GM18861 (cell line): ENCODE measurements around the gene RNF149.
"Not testable (repeated sequence)": the region's sequence is repeated elsewhere in the genome, so short reads cannot be mapped to it uniquely, and the experiment has no call there.

Experiments
- ATAC-seq: cut with Tn5 transposase; IDR thresholded peaks from one replicate; pipeline ENCODE4 v1.9.1; 2021; ENCODE audit not compliant: unreplicated experiment

Gene RNF149

DNA sequence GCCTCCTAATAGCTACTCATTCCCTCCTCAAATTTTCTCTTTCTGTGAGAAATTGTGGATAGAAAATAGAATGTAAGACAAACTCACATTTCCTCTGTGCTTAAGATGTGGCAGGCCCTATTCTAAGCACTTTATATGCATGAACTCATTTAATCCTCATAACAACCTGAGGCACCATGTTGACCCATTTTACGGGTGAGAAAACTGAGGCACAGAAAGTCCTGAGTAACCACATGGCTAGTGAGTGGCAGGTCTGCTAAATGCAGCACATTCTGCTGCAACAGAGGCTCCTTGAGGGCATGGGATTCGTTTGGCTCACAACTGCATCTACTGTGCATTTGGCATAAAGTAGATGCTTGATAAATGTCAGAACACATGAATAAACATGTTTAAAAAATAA is 22.7 kb upstream of the RNF149 start:
- ATAC-seq: no peak

DNA sequence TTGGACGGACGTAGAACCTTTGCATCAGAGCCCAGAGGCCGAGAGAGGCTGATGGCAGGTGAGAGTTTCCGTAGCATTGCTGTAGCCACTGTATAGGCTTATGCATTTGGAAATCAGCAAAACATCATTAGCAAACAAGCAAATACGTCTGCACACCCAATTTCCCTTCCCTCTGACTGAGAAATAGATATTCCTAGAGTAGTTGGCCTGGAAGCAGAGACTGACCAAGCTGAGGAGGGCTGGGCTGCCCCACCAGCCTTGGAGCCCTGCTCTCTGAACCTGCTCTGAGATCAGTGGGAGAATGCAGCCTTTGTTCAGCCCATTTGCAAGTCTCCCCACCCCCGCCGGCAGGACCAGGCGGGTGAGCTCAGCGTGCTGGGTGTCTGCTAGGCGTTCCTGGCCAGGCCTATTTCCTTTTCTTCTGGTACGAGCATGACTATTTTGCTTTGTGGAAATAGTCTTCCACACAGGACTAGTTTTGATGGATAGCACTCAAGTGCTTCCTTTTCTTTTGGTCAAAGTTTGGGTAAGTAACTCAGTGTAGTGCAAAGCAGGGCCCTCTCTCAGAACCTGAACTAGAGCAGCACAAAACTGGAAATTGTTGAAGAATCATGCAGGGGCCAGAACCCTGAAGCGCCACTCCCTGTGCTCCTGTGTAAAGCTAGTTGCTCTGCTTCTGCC is 21.9 kb upstream of the RNF149 start:
- no peak for ATAC-seq

DNA sequence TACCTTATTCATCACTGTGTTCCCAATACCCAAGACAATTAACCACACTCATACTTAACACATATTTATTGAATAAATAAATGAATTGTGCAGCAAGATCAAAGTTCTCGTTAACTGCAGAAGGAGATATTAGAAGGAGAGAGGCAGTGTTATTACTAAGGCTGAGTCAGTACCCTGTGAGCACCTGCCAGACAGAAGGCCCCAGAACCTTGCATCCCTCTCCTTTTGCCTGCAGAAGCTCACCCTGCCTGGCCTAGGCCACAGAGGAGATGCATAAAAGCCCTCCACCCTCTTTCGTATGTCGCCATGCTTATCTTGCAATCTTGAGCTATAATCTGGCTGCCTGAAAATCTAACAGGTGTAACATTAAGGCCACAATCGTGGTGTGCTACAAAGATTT is 20.5 kb upstream of the RNF149 start:
- ATAC-seq: no peak

DNA sequence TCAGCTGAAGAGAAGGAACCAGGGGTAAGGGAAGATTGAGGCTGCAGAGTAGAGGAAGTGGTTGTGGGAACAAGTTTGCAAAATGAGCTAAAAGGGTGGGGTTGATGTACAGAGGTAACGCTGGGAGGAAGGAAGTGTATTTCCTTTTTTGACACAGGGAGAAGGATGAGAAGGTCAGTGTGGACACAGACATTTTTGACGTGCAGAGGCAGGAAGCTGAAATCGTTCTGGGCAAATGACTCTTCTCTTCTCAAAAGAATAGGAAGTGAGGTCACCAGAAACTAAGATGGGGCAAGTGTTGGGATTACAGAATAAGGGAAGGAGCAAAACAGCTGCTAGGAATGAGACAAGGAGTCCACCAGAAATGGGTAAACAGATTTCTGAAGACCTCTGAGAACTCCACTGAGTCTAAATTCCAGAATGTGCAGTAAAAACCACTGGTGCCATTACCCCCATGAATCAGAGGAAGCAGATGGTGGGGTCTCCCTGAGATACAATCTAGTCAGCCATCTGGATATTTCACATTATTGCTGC is 20.0 kb upstream of the RNF149 start:
- peak; percentile 45 for ATAC-seq

DNA sequence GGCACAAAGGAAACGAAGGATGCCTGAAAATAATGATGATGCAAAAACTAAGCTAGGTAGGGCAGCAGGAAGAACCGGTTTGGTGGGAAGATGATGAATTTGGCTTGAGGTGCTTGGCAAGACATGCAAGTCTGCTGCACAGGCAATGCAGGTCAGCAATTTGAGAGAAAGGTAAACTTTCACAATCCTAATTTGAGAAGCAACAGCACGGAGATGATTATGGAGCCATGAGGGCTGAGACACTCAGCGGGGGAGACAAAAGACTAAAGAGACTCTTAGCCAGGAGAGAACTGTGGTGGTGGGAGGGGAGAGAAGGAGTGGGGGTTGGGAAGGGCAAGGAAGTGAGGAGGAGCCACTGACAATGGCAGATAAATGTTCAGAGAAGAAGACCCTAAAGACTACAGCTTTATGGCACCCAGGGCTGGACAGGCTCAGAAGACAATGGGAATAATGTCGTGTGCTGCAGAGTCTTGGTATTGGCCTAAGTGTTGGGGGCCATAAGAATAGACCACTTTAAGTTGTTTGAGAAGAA is 19.4 kb upstream of the RNF149 start:
- ATAC-seq: no peak

DNA sequence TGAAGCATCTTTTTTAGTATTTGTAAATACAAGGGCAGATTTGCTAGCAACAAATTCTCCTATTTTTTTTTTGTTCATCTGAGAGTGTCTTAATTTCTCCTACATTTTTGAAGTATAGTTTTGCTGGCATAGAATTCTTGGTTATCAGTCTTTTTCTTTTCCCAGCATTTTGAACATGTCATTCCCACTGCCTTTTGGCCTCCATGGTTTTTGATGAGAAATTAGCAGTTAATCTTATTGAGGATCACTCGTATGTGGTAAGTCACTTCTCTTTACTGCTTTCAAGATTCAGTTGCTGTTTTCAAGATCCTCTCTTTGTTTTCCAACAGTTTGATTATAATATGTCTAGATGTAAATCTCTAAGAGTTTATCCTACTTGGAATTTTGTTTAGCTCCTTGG is 16.9 kb upstream of the RNF149 start:
- ATAC-seq: no peak

DNA sequence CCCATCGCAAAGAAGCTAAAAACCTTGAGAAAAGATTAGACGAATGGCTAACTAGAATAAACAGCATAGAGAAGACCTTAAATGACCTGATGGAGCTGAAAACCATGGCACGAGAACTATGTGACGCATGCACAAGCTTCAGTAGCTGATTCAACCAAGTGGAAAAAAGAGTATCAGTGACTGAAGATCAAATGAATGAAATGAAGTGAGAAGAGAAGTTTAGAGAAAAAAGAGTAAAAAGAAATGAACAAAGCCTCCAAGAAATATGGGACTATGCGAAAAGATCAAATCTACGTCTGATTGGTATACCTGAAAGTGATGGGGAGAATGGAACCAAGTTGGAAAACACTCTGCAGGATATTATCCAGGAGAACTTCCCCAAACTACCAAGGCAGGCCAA is 8.1 kb upstream of the RNF149 start:
- ATAC-seq: not testable (repeated sequence)

DNA sequence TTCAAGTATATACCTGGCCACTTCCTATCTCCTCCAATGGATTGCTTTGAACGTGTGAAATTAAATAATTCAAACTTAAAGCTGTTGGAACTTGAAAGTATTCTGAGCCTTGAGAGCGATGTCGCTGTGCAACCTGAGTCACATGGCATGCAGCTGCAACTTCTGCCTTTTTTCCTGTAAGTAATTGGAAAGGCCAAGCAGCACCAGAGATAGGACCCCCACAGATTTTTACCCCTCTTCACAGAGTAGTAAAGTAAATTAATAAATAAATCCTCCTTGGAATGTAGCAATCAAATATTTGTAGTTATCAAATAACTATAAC is 3.2 kb upstream of the RNF149 start:
- ATAC-seq: no peak

DNA sequence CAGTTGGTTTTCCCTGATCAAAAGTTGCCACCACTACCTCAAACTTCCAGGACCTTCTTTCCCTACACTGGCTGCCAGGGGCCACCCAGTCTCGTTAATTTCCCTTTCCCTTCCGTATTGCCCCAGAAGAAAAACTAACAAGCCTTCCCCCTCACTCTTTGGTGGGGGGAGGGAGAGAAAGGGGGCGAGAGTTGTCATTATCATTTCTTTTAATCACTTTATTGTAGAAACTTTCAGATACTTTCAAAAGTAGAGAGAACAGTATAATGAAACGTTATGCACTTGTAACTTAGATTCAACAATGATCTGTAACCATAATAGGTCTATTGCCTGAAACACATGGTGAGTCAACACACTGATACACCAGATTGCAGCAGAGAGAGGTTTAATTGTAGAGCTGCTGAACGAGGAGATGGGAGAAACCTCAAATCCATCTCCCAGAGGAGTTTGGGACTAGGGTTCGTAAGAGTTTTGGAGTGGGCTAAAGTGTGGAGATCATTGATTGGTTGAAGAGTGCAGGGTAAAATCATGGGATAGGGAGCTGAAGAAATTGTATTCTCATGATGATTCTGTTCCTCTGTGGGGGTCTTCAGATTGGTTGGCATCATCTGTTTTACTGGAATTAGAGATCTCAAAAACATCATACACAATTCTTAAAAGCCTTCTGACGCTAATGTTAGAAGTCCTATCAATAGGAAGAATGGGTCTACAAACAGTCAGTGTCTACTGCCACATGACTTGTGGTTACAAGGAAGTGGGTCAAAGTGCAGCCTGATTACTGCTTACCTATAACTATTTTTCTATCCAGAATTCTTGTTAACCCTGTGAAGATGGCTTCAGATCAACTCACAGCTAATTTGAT is 2.6 kb upstream of the RNF149 start:
- ATAC-seq: no peak

DNA sequence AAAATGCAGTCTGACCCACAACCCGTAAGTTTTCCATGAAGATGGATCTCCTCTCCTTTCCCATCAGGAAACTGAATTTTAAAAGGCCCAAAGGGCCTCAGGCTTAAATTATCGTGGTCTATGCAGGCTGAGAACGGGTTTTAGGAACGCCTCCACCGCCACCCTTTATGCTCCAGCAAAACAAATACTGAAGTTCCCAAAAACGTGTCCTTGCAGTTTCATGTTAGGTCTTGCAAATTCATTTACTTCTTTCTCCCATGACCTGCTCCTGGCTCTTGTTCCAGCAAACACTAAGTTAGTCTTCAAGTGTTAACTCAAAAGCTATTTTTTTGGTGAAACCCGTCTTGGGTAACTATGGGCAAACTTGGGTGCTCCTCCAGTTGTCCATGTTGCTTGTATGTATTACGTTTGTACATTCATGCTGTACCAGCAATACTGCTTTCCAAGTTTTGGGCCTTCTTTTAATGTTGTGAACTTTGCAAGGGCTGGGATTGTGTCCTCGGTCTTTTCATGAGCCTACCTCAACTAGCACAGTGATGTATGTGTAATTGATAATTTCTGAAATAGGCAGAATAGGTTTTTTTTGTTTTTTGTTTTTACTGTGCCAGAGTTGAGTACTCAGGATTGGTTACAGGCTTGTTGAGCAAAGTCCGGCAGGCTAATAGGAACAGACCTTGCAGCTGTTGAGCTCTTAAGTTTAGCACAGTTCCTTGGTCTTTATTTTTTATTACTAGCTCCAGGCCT is 1.8 kb upstream of the RNF149 start:
- no peak for ATAC-seq

DNA sequence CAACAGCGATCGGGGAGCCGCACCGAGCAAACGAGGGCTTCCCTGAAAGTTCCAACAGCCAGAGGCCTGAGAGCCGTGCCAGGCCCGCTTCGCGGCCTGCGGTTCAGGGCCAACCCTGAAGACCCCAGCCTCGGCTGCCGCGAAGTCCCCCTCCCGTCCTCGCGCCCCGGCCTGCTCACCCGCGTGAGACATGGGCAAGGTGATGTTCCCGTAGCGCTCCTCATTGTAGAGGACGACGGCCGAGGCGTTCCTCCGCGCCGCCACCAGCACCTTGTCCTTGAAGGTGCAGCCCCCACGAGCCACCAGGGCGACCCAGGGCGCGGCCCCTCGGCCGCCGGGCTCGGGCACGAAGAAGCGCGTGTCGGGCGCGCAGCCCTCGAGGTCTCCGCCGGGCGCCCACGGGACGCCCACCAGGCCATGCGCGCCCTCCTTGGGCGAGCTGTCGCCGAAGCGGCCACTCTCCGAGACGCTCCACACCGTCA is 510 bp downstream of the RNF149 start:
- ATAC-seq: peak; percentile 1

DNA sequence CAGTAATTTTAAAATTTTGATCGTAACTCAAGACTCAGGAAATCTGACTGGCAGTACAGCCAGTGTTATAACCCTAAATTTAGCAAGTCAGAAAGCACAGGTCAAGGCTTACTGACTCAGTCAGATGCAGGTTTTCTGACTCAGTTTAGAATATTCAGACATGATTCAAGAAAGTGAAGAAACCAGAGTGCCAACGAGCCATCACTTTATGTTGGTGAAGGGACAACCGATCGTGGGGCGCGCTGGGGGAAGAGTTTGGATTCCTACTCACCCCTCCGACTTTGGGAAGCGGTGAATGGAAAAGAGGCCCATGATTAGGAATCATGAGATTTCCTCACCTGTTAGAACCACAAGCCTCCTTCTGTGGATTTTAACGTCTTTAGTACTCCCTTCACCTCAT is 998 bp downstream of the RNF149 start:
- ATAC-seq: no peak

DNA sequence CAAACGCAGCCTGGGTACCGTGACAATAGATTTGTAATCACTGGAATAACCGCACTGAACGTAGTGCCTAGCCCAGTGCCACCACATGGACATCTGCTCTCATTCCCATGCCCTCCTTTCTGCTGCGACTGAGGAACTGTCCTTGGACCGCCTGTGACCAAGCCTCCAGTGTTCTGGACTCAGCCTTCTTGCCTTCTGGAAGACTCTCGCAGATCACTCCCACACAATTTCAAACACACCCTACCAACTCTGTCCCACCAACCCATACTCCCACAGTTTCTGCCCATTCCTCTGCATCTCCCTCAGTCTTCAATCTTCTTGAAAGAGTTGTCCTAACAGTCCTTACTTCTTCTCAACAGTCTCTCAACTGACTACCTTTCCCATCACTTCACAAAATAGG is 2.1 kb downstream of the RNF149 start:
- ATAC-seq: peak; percentile 3

DNA sequence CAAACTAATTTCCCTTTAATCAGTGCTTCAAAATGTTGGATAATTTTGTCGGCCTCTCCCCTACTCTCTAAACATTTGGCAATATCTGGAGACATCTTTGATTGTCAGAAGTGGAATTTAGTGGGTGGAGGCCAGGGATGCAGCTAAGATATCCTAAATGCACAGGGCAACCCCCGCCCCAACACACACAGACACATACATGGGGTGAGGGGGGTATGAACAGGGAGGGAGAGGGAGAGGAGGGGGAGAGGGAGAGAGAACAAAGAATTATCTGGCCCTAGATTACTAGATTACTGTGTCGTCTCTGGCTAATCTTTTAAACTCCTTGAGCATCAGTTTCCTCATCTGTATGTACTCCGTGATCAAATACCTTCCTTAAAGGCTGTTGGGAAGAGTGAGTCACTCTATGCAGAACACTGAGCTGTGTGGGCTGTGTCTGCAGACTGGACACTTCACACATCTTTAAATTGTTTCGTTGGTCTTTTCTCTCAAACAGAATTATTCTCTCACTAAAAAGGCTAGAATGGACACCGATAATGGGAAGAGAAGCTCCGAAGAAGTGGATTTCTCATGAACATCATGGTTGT is 2.9 kb downstream of the RNF149 start:
- no peak for ATAC-seq

DNA sequence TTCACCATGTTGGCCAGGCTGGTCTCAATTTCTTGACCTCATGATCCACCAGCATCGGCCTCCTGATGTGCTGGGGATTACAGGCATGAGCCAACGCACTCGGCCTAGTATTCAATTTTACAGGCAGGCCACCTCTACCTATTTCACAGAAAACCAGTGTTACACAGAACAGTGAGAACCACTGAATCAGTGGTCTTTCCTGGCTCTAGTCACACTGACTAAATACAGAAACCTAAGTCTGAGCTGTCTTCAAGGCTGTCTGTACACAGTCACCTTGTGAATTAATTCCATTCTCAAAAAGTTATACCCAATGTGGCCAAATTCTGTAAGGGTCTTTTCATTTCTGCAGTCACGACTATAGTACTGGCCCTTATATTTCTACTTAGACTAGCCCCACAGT is 3.5 kb downstream of the RNF149 start:
- ATAC-seq: no peak

DNA sequence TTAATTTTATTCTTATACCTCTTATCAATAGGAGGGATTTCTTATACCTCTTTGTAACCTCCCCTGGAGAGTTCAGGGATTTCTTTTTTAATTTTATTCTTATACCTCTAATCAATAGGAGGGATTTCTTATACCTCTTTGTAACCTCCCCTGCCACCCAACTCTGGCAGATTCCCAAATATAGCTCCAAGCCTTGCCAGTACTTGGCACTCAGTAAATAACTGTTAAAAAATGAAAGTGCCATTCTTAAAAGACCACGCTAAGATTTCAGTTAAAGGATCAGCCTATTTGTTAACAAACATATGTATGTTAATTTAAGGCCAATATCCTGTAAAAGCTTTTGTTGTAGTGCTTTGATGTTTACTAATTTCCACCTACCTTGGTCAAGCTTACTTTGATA is 4.8 kb downstream of the RNF149 start:
- no peak for ATAC-seq

DNA sequence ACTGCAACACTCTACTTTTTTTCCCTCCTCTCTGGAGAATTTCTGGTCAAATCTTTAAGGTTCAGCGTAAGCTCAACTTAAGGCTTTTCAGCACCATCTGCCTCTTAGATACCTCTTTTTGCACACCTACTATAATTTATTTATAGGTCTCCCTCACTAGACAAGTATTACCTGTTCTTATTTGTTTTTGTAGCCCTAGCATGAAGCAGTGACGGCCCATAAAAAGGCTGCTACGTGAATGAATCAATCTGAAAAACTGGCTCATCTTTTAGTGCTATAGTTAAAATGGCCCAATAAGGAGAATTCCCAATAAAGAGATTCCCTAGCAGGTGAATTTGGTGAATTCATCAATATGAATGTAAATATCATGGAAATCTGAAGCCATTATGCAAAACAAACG is 6.5 kb downstream of the RNF149 start:
- ATAC-seq: no peak

DNA sequence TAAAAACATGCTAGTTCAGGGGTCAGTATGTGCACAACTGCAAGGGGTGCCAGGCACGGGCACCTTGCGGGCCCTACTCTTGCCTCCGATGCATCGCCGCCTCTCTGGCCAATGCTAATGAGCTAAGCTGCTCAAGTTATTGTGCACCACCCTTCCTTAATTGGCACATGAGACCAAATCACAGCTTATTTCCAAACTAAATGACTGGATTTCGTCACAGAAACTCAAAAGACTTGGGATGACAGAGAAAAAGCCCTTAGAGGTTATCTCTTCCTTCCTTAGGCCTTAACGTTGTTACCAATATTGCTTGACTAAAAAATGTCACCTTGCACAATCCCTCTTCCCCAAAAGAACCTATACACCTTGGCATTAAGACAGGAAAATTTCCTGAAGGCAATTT is 7.7 kb downstream of the RNF149 start:
- no peak for ATAC-seq

DNA sequence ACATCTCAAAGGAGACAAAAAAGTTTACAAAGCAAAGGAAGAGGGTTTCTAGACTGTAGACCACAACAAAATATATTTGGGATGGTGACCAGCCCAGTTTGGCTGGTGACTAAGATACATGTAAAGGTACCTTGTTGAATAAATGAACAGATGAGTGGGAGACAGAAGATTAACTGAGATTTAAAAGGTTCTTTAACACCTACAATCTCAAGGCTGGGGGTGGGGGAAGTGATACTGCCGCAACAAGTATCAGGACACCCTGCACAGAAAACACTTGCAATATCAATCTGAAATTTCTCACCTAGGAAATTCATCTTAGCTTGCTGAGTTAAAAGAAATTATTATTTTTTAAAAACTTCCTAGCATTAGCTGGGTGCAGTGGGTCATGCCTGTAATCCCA is 8.3 kb downstream of the RNF149 start:
- no peak for ATAC-seq

DNA sequence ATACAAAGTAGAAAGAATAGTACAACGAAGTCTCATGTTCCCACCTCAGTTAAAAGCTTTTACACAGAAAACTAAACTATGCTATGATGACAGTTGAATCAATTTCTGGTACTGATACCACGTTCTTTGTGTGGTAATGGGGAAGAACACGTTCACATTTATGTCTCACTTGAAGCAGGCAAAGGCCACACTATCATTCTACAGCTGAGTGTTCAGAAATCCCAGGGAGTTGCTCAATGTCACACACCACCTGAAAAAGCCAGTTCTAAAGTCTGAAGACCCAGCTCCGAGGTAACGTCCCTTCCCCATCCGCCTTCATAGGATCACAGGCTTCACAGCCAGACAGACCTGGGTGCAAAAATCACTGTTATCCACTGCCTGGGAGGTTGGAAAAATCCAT is 8.9 kb downstream of the RNF149 start:
- no peak for ATAC-seq

DNA sequence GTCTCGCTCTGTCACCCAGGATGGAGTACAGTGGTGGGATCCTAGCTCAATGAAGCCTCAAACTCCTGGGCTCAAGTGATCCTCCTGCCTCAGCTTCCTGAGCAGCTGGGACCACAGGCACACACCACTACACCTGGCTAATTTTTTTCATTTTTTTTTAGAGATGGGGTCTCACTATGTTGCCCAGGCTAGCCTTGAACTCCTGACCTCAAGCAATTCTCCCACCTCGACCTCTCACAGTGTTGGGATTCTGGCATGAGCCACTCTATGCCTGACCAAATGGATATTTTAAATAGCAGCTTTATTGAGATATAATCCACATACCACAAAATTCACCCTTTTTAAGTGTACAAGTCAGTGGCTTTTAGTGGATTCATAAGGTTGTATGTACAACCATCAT is 11.1 kb downstream of the RNF149 start:
- no peak for ATAC-seq
